K562 (cell line): Measurements from ENCODE around the gene WDR47. TPM values are rescaled to one million over a fixed set of nuclear protein-coding genes. Genes with fewer than 3 reads are reported as not detected.

Experiments
- BHLHE40 ChIP-seq: IDR thresholded peaks from 2 replicates; pipeline ENCODE4 v1.6.1; 2011; ENCODE audit warnings: low read length, improper control_type of control experiment
- CGGBP1 ChIP-seq: fragments of 250-450 bp; sonication (Bioruptor Pico); IDR thresholded peaks from 2 replicates; pipeline ENCODE4 v1.9.0; 2021; ENCODE audit warnings: mild to moderate bottlenecking
- CHD1 ChIP-seq: fragments of 200-600 bp; sonication (generic); IDR thresholded peaks from one replicate; pipeline ENCODE4 v1.6.1; 2012; ENCODE audit warnings: mild to moderate bottlenecking, moderate library complexity, low read length, inconsistent platforms
- CHD2 ChIP-seq: IDR thresholded peaks from 2 replicates; pipeline ENCODE4 v1.6.1; 2011; ENCODE audit warnings: low read depth, low read length
- EP300 ChIP-seq: IDR thresholded peaks from 2 replicates; pipeline ENCODE4 v1.6.1; 2012; ENCODE audit warnings: low read length, improper control_type of control experiment
- ESRRA ChIP-seq: fragments of 450-650 bp; IDR thresholded peaks from 2 replicates; pipeline ENCODE4 v1.6.1; 2014; ENCODE audit warnings: low read depth, mild to moderate bottlenecking, moderate library complexity, borderline replicate concordance
- FOXK2 ChIP-seq, 2 experiments: fragments of 450-650 bp; IDR thresholded peaks in 1 of 2; conservative IDR thresholded peaks in 1 of 2; 2 replicates each; pipeline ENCODE4 v1.6.1; 2016; ENCODE audit warnings: low read depth in 2 of 2, mild to moderate bottlenecking in 1 of 2
- GATAD2B ChIP-seq: fragments of 450-650 bp; IDR thresholded peaks from 2 replicates; pipeline ENCODE4 v1.6.1; 2017; ENCODE audit warnings: mild to moderate bottlenecking, borderline replicate concordance
- HDAC3 ChIP-seq: fragments of 450-650 bp; IDR thresholded peaks from 2 replicates; pipeline ENCODE4 v1.6.1; 2018; ENCODE audit warnings: borderline replicate concordance, mild to moderate bottlenecking, moderate library complexity; ENCODE audit not compliant: partially characterized antibody
- HOXB6 ChIP-seq: fragments of 250-450 bp; sonication (Bioruptor Pico); IDR thresholded peaks from 2 replicates; pipeline ENCODE4 v1.5.1; 2022; ENCODE audit warnings: mild to moderate bottlenecking, borderline replicate concordance
- LCOR ChIP-seq: sonication (generic); formaldehyde crosslinking; IDR thresholded peaks from 2 replicates; pipeline ENCODE4 v1.8.0; 2022; ENCODE audit warnings: mild to moderate bottlenecking, missing genetic modification reagents
- MAZ ChIP-seq, 2 experiments: fragments of 450-650 bp in 1 of 2; sonication (generic) in 1 of 2; formaldehyde crosslinking; IDR thresholded peaks in 1 of 2; conservative IDR thresholded peaks in 1 of 2; 2 replicates each; pipeline versions ENCODE4 v1.4.0 to v1.5.0; 2020; ENCODE audit warnings: mild to moderate bottlenecking in 1 of 2, missing genetic modification reagents in 1 of 2
- POLR2G ChIP-seq: fragments of 200-400 bp; formaldehyde crosslinking; IDR thresholded peaks from 2 replicates; pipeline ENCODE4 v1.6.1; 2017; ENCODE audit warnings: low read depth, mild to moderate bottlenecking, antibody characterized with exemption, low read length, moderate library complexity
- POLR2H ChIP-seq: IDR thresholded peaks from 2 replicates; pipeline ENCODE4 v1.6.1; 2016; ENCODE audit warnings: missing genetic modification characterization, low read depth, mild to moderate bottlenecking, control low read depth, missing compliant biosample characterization, moderate library complexity
- SP1 ChIP-seq: sonication (generic); formaldehyde crosslinking; IDR thresholded peaks from 2 replicates; pipeline ENCODE4 v1.8.1; 2022; ENCODE audit warnings: mild to moderate bottlenecking, missing genetic modification reagents
- ZNF3 ChIP-seq: fragments of 250-450 bp; sonication (Bioruptor Pico); IDR thresholded peaks from 2 replicates; pipeline ENCODE4 v1.5.0; 2021; ENCODE audit warnings: mild to moderate bottlenecking, moderate library complexity
- ZNF830 ChIP-seq: fragments of 250-450 bp; sonication (Bioruptor Pico); IDR thresholded peaks from 2 replicates; pipeline ENCODE4 v1.5.0; 2021; ENCODE audit warnings: mild to moderate bottlenecking
- polyA plus RNA-seq, 8 experiments: library from polyadenylated mRNA; depleted of rRNA in 4 of 8; stranded (reverse) in 5 of 8; unstranded in 3 of 8; fragments of >200 nt; fragmentation: Nextera tagmentation in 2 of 8; fragmentation: Illumina TruSeq in 1 of 8; extraction: Ambion mirVana in 2 of 8; extraction: Trizol in 1 of 8; gene quantifications; 2 replicates each; pipeline versions ENCODE4 v1.2.1 to v1.2.3, GENCODE V29; 2011 to 2014; ENCODE audit warnings: inconsistent platforms in 1 of 8, missing spikeins in 1 of 8
- total RNA-seq, 7 experiments: library from RNA; depleted of rRNA in 6 of 7; stranded (reverse); fragments of >200 nt in 6 of 7; fragmentation: Illumina TruSeq in 2 of 7; extraction: Trizol in 2 of 7; gene quantifications; 2 replicates each; pipeline versions ENCODE4 v1.2.1 to v1.2.3, GENCODE V29; 2011 to 2021; ENCODE audit warnings: low replicate concordance in 1 of 7
- TF ChIP-seq, protein P1 (sequence below), 2 experiments: fragments of 450-650 bp in 1 of 2; sonication (generic) in 1 of 2; formaldehyde crosslinking in 1 of 2; IDR thresholded peaks in 1 of 2; conservative IDR thresholded peaks in 1 of 2; 2 replicates each; pipeline versions ENCODE4 v1.6.1 to v1.8.1; 2016 to 2023; ENCODE audit warnings: mild to moderate bottlenecking in 2 of 2, moderate library complexity in 2 of 2, inconsistent platforms in 1 of 2, missing genetic modification reagents in 1 of 2
- TF ChIP-seq, protein P2 (sequence below), 2 experiments: fragments of 150-350 bp in 1 of 2; IDR thresholded peaks; 2 replicates each; pipeline ENCODE4 v1.6.1; 2012 to 2016; ENCODE audit warnings: low read depth in 2 of 2, low read length in 2 of 2, mild to moderate bottlenecking in 1 of 2, moderate library complexity in 1 of 2
- TF ChIP-seq, protein P3 (sequence below): sonication (generic); formaldehyde crosslinking; IDR thresholded peaks from 2 replicates; pipeline ENCODE4 v1.8.0; 2022; ENCODE audit warnings: mild to moderate bottlenecking, missing genetic modification reagents

The WDR47 gene
- total and polyA plus RNA-seq, 9 of the 15 experiments (the other 6 are each of a cell fraction or from before 2014, with no cell fraction given) = 1.3 to 10.1 (median 4.9) TPM

DNA sequence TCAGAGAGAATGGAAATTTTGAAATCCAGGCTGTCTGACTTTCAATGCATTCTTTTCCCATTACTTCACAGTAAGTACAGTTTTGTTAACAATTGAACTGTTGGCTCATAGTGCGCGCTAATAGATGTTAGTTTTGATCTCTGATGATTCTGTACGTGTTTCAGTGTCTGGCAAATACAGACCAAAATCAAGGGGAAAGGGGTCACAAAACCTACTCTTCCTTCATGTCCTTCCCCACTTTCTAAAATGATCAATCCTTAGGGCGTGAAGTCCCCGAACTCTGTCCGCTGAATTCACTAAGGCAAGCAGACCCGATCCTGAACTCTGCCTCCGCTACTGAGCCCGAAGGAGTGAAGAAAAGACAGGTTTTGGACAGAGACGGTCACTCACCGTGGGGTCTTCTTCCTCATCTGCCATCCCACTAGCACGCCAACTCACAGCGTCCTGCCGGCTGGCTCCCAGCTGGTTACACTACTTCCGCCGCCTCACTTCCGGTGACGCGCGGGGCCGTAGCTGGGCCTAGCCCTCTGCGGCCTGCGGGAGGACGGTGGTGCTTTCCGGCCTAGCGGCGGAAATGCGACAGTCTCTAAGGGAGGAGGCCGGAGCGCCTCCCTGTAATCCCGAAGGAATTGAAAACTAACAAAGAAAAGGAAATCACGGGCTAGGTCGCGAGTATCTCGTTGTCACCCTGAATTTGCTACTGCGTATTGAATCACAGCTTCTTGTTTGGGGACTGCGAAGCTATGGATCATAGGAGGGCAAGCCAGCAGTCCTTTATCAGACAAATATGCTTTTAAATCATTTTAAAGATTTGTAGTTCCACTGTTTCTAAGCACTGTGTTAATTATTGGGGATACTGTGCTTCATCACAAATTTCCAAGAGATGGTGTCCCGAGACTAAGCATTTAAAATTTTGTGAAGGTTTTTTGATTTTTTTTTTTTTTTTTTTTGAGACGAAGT lies 33.9 kb upstream of the WDR47 start, which contains the start of gene TAF13 (continued):
- TF ChIP-seq ZNF3 (CRISPR knock-in tag) = no peak
- TF ChIP-seq, protein P1, sequence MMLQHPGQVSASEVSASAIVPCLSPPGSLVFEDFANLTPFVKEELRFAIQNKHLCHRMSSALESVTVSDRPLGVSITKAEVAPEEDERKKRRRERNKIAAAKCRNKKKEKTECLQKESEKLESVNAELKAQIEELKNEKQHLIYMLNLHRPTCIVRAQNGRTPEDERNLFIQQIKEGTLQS (IDR thresholded peaks at IDR 0.05) = peak; percentile 42; the same call in 1 of the 2 replicates
- TF ChIP-seq, protein P1 (CRISPR knock-in tag; conservative IDR thresholded peaks at IDR 0.05) = peak; percentile 68
- TF ChIP-seq ESRRA = peak; percentile 73
- TF ChIP-seq BHLHE40 = peak; percentile 45; the same call in 1 of the 2 replicates
- TF ChIP-seq, protein P2, sequence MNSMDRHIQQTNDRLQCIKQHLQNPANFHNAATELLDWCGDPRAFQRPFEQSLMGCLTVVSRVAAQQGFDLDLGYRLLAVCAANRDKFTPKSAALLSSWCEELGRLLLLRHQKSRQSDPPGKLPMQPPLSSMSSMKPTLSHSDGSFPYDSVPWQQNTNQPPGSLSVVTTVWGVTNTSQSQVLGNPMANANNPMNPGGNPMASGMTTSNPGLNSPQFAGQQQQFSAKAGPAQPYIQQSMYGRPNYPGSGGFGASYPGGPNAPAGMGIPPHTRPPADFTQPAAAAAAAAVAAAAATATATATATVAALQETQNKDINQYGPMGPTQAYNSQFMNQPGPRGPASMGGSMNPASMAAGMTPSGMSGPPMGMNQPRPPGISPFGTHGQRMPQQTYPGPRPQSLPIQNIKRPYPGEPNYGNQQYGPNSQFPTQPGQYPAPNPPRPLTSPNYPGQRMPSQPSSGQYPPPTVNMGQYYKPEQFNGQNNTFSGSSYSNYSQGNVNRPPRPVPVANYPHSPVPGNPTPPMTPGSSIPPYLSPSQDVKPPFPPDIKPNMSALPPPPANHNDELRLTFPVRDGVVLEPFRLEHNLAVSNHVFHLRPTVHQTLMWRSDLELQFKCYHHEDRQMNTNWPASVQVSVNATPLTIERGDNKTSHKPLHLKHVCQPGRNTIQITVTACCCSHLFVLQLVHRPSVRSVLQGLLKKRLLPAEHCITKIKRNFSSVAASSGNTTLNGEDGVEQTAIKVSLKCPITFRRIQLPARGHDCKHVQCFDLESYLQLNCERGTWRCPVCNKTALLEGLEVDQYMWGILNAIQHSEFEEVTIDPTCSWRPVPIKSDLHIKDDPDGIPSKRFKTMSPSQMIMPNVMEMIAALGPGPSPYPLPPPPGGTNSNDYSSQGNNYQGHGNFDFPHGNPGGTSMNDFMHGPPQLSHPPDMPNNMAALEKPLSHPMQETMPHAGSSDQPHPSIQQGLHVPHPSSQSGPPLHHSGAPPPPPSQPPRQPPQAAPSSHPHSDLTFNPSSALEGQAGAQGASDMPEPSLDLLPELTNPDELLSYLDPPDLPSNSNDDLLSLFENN (IDR thresholded peaks at IDR 0.05; ENCODE audit: low read depth in 2 of 2, low read length in 2 of 2) = no peak; a peak in 1 of 4 replicates
- TF ChIP-seq HOXB6 (CRISPR knock-in tag) = no peak
- no peak for TF ChIP-seq GATAD2B
- peak; percentile 75; the same call in 1 of the 2 replicates for TF ChIP-seq SP1 (CRISPR knock-in tag)
- peak; percentile 75 to 85 for TF ChIP-seq FOXK2 (conservative IDR thresholded peaks at IDR 0.05 in 1 of 2, IDR thresholded peaks at IDR 0.05 in 1 of 2; ENCODE audit: low read depth in 2 of 2)
- TF ChIP-seq MAZ (CRISPR knock-in tag; conservative IDR thresholded peaks at IDR 0.05 in 1 of 2, IDR thresholded peaks at IDR 0.05 in 1 of 2) = peak in 1 of 2 experiments; percentile 80
- TF ChIP-seq CHD1 = no peak
- peak; percentile 6 for TF ChIP-seq HDAC3
- TF ChIP-seq POLR2G = peak; percentile 93
- TF ChIP-seq CGGBP1 = no peak; the same call in 1 of the 2 replicates
- no peak for TF ChIP-seq ZNF830 (CRISPR knock-in tag)
- no peak for TF ChIP-seq LCOR (CRISPR knock-in tag)
- TF ChIP-seq POLR2H (tag) = peak; percentile 90
- TF ChIP-seq, protein P3, sequence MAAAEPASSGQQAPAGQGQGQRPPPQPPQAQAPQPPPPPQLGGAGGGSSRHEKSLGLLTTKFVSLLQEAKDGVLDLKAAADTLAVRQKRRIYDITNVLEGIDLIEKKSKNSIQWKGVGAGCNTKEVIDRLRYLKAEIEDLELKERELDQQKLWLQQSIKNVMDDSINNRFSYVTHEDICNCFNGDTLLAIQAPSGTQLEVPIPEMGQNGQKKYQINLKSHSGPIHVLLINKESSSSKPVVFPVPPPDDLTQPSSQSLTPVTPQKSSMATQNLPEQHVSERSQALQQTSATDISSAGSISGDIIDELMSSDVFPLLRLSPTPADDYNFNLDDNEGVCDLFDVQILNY (CRISPR knock-in tag) = no peak; the same call in 1 of the 2 replicates
- TF ChIP-seq CHD2 = peak; percentile 84
- TF ChIP-seq EP300 = no peak
